Epithelial cell of esophagus (primary cell): ENCODE measurements around the gene SERPINF2.
"Not testable (repeated sequence)": the region's sequence is repeated elsewhere in the genome, so short reads cannot be mapped to it uniquely, and the experiment has no call there.

Source experiments
- DNase-seq: peaks from one replicate; pipeline ENCODE4 v3.0.0; 2010; ENCODE audit warnings: low read depth
- H3K4me3 ChIP-seq: 2 replicates; pipeline ENCODE4 v1.5.1; 2011; ENCODE audit warnings: mild to moderate bottlenecking, low read length, control low read depth
- CTCF ChIP-seq: IDR thresholded peaks from 2 replicates; pipeline ENCODE4 v1.5.1; 2011; ENCODE audit warnings: low read depth, mild to moderate bottlenecking, low read length, control low read depth, inconsistent platforms; ENCODE audit not compliant: insufficient read depth; ENCODE audit errors: missing control alignments

The SERPINF2 gene

GRCh38 chr17:1742371-1743087 lies at the start of gene SERPINF2:
TSS of gene SERPINF2 (plus strand) at chr17:1742871. CDS start at chr17:1744996, 2,125 bp downstream.
- no peak for TF ChIP-seq CTCF
- H3K4me3 ChIP-seq: no peak within 1 kb of the TSS
- DNase-seq: no peak

GRCh38 chr17:1693339-1693738 lies 49.3 kb upstream of the SERPINF2 start:
- TF ChIP-seq CTCF: no peak
- peak; percentile 31 for DNase-seq
- no peak overlapping the region for H3K4me3 ChIP-seq

GRCh38 chr17:1695365-1695764 lies 47.3 kb upstream of the SERPINF2 start:
- TF ChIP-seq CTCF: no peak
- DNase-seq: no peak
- H3K4me3 ChIP-seq: no peak overlapping the region

GRCh38 chr17:1697681-1698080 lies 45.0 kb upstream of the SERPINF2 start:
- no peak overlapping the region for H3K4me3 ChIP-seq
- no peak for TF ChIP-seq CTCF
- no peak for DNase-seq

GRCh38 chr17:1699891-1700290 lies 42.8 kb upstream of the SERPINF2 start:
- not testable (repeated sequence) for DNase-seq, H3K4me3 ChIP-seq

- TF ChIP-seq CTCF: no peak
These were observed 39.6 kb upstream of the SERPINF2 start for GRCh38 chr17:1703063-1703462.

GRCh38 chr17:1705004-1705403 lies 37.7 kb upstream of the SERPINF2 start:
- TF ChIP-seq CTCF: no peak
- DNase-seq: no peak

More at GRCh38 chr17:1703063-1703462, 39.6 kb upstream of the SERPINF2 start:
- H3K4me3 ChIP-seq: no peak overlapping the region
- no peak for DNase-seq

More at GRCh38 chr17:1705004-1705403, 37.7 kb upstream of the SERPINF2 start:
- H3K4me3 ChIP-seq: no peak overlapping the region
